ENCODE data around the gene DCST2. TPM values are rescaled to one million over a fixed set of nuclear protein-coding genes. Genes with fewer than 3 reads are reported as not detected.

The DCST2 gene
- total RNA-seq, 1 donor from 2014 or later, result 2.2 TPM

Small RNA genes within 50 kb of the gene (microRNA-seq; reads per million reads assigned to microRNA genes)
- not detected for gene MIR4258 (ENCODE audit: borderline number of aligned reads, unreplicated experiment)

Other genes starting within 250 kb of the DCST2 start
- gene KCNN3, start 163.5 kb downstream of the DCST2 start, total RNA-seq, result 0.36 and 0.86 TPM in 2 replicates
- gene PMVK, start 97.1 kb downstream of the DCST2 start, total RNA-seq, result 26.3 and 26.9 TPM in 2 replicates
- gene PBXIP1, start 77.7 kb downstream of the DCST2 start, total RNA-seq, result 69.1 and 69.5 TPM in 2 replicates
- 49.1 and 52.7 TPM in 2 replicates for gene PYGO2, start 72.0 kb downstream of the DCST2 start, total RNA-seq
- 43.3 and 54.7 TPM in 2 replicates for gene SHC1, start 63.0 kb downstream of the DCST2 start, total RNA-seq
- gene CKS1B, start 59.1 kb downstream of the DCST2 start, total RNA-seq, result 78.7 and 85.8 TPM in 2 replicates
- 53.7 and 55.9 TPM in 2 replicates for gene FLAD1, start 50.4 kb downstream of the DCST2 start, total RNA-seq
- gene LENEP, start 40.2 kb downstream of the DCST2 start, total RNA-seq, result 0.84 TPM in 2 replicates
- 28.9 and 29.9 TPM in 2 replicates for gene ZBTB7B, start 31.0 kb downstream of the DCST2 start, total RNA-seq
- gene DCST1, start within 50 bp of the DCST2 start, total RNA-seq, result not detected in 2 replicates
- 20.9 and 22.1 TPM in 2 replicates for gene ADAM15, start 17.5 kb upstream of the DCST2 start, total RNA-seq
- 45.5 and 46.8 TPM in 2 replicates for gene EFNA4, start 30.0 kb upstream of the DCST2 start, total RNA-seq
- 9.0 and 10.5 TPM in 2 replicates for gene EFNA3, start 45.1 kb upstream of the DCST2 start, total RNA-seq
- gene EFNA1, start 94.1 kb upstream of the DCST2 start, total RNA-seq, result 22.1 and 22.2 TPM in 2 replicates
- gene SLC50A1, start 102.1 kb upstream of the DCST2 start, total RNA-seq, result 33.3 and 35.5 TPM in 2 replicates
- gene DPM3, start 106.8 kb upstream of the DCST2 start, total RNA-seq, result 45.6 and 49.3 TPM in 2 replicates
- 146 and 149 TPM in 2 replicates for gene KRTCAP2, start 139.5 kb upstream of the DCST2 start, total RNA-seq
- 21.1 and 25.7 TPM in 2 replicates for gene TRIM46, start 140.1 kb upstream of the DCST2 start, total RNA-seq
- gene THBS3, start 174.1 kb upstream of the DCST2 start, total RNA-seq, result 46.0 and 52.2 TPM in 2 replicates
- gene MTX1, start 174.9 kb upstream of the DCST2 start, total RNA-seq, result 38.1 and 38.7 TPM in 2 replicates
- 58.4 and 59.0 TPM in 2 replicates for gene ENTREP3, start 221.7 kb upstream of the DCST2 start, total RNA-seq
- 53.1 and 57.1 TPM in 2 replicates for gene SCAMP3, start 228.6 kb upstream of the DCST2 start, total RNA-seq
- 102 and 106 TPM in 2 replicates for gene CLK2, start 239.7 kb upstream of the DCST2 start, total RNA-seq
- gene HCN3, start 243.7 kb upstream of the DCST2 start, total RNA-seq, result 13.6 and 15.6 TPM in 2 replicates